ENCODE data around the gene S100P. TPM values are rescaled to one million over a fixed set of nuclear protein-coding genes. Genes with fewer than 3 reads are reported as not detected.

S100P gene
- total and polyA plus RNA-seq, 2 of the 4 experiments (the other 2 are of a cell fraction): not detected

GRCh38 chr4:6689506-6689960 is 4.1 kb upstream of the S100P start:
- peak overlapping the region; percentile 41 to 97; a peak in 3 of 4 replicates for H4K8ac ChIP-seq (ENCODE audit: low read depth in 2 of 2, low read length in 2 of 2)
- H3K9ac ChIP-seq (ENCODE audit: low read depth, low read length): peak overlapping the region; percentile 44; the same call in 1 of the 2 replicates
- H4K5ac ChIP-seq (ENCODE audit: low read depth, low read length): peak overlapping the region; percentile 95
- H3K36me3 ChIP-seq (ENCODE audit: control insufficient read depth, insufficient read depth, low read length): no peaks in the 10 kb centered on the region
- ChIA-PET CTCF (interaction anchor here (1.2 kb wide), 1 partner anchor 20 kb away, joined by 3 read pairs; the partner anchor contains the start of gene MRFAP1L1), POLR2A (ENCODE audit: unreplicated experiment) (no interaction called here)
- no peak overlapping the region for H3K4me2 ChIP-seq (ENCODE audit: low read depth, low read length)
- in situ Hi-C loops (cut with MboI; ENCODE audit: low sequenced_read_pairs): no loop called here
- no peaks in the 10 kb centered on the region for H4K20me1 ChIP-seq (ENCODE audit: insufficient read depth, low read length)
- H2AFZ ChIP-seq (replicated peaks; ENCODE audit: low read length, poor library complexity): peak overlapping the region; percentile 91
- TF ChIP-seq BHLHE40 (IDR thresholded peaks at IDR 0.05; ENCODE audit: low read depth, low read length) (no peak), MAZ (IDR thresholded peaks at IDR 0.05; ENCODE audit: borderline replicate concordance, low read depth, low read length) (no peak), CHD1 (IDR thresholded peaks at IDR 0.05; ENCODE audit: low read depth, low read length) (no peak), RFX5 (IDR thresholded peaks at IDR 0.05; ENCODE audit: low read depth, low read length) (no peak), CEBPB (IDR thresholded peaks at IDR 0.05; ENCODE audit: low read depth, low read length) (no peak), NFE2L2 (IDR thresholded peaks at IDR 0.05; ENCODE audit: low read depth, low read length) (no peak), MXI1 (IDR thresholded peaks at IDR 0.05; ENCODE audit: borderline replicate concordance, low read depth, low read length) (no peak), SMC3 (IDR thresholded peaks at IDR 0.05; ENCODE audit: low read depth, low read length) (no peak), MAFK (IDR thresholded peaks at IDR 0.05; ENCODE audit: low read depth, low read length) (no peak), USF2 (IDR thresholded peaks at IDR 0.05; ENCODE audit: low read depth, low read length) (no peak), RCOR1 (IDR thresholded peaks at IDR 0.05; ENCODE audit: insufficient replicate concordance, low read length) (no peak), FOS (IDR thresholded peaks at IDR 0.05; ENCODE audit: low read depth, low read length) (no peak), POLR2A (IDR thresholded peaks at IDR 0.05; ENCODE audit: low read depth, low read length) (no peak), ELK1 (IDR thresholded peaks at IDR 0.05; ENCODE audit: borderline replicate concordance, low read depth, low read length) (no peak), RAD21 (IDR thresholded peaks at IDR 0.05; ENCODE audit: low read length) (no peak)
- TF ChIP-seq, protein P1, sequence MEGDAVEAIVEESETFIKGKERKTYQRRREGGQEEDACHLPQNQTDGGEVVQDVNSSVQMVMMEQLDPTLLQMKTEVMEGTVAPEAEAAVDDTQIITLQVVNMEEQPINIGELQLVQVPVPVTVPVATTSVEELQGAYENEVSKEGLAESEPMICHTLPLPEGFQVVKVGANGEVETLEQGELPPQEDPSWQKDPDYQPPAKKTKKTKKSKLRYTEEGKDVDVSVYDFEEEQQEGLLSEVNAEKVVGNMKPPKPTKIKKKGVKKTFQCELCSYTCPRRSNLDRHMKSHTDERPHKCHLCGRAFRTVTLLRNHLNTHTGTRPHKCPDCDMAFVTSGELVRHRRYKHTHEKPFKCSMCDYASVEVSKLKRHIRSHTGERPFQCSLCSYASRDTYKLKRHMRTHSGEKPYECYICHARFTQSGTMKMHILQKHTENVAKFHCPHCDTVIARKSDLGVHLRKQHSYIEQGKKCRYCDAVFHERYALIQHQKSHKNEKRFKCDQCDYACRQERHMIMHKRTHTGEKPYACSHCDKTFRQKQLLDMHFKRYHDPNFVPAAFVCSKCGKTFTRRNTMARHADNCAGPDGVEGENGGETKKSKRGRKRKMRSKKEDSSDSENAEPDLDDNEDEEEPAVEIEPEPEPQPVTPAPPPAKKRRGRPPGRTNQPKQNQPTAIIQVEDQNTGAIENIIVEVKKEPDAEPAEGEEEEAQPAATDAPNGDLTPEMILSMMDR (conservative IDR thresholded peaks at IDR 0.05; ENCODE audit: low read depth, low read length): no peak
- H4K91ac ChIP-seq (ENCODE audit: insufficient read depth, low read depth, low read length): peak overlapping the region; percentile 89
- no peak for DNase-seq
- dilution Hi-C loops (cut with HindIII; ENCODE audit: low sequenced_read_pairs, unreplicated experiment): no loop called here
- H3K23ac ChIP-seq (ENCODE audit: low read depth, low read length): no peak overlapping the region
- 80% methylated on average over 1 of the region's 15 CpGs; no CpG with 5 or more reads in 1 of the 2 experiments for WGBS, 2 experiments (ENCODE audit: extremely low coverage in 2 of 2, insufficient read length in 1 of 2)
- peaks cover 23% of the 10 kb centered on the region for H3K4me1 ChIP-seq (ENCODE audit: control insufficient read depth, insufficient read depth, low read length)
- ATAC-seq (ENCODE audit: low read depth): no peak; the same call in 1 of the 2 replicates
- no peak overlapping the region for H3K4me3 ChIP-seq (ENCODE audit: insufficient read depth, low read depth, low read length)
- peak overlapping the region; percentile 86 for H3K4ac ChIP-seq (ENCODE audit: low read depth, low read length)
- H2AK5ac ChIP-seq (ENCODE audit: low read depth, low read length): peak overlapping the region; percentile 81
- H2BK120ac ChIP-seq (ENCODE audit: low read depth, low read length): peak overlapping the region; percentile 81
- H3K18ac ChIP-seq (ENCODE audit: low read depth, low read length): peak overlapping the region; percentile 78
- peak overlapping the region; percentile 80 for H2AK9ac ChIP-seq (replicated peaks; ENCODE audit: low read depth, low read length, poor library complexity)
- H3K9me1 ChIP-seq (ENCODE audit: insufficient read depth, low read length): peaks cover 16% of the 10 kb centered on the region; the same call in 1 of the 2 replicates
- peaks cover 0 to 10% of the 10 kb centered on the region in 2 experiments; a peak in 1 of 4 replicates for H3K79me1 ChIP-seq (ENCODE audit: low read depth in 1 of 2, low read length in 2 of 2)
- intact Hi-C loops (cut with micrococcal nuclease): no loop called here
- H3K14ac ChIP-seq (replicated peaks; ENCODE audit: low read depth, low read length): no peak overlapping the region
- peak overlapping the region; percentile 39; the same call in 2 of the 3 replicates for H2BK15ac ChIP-seq (ENCODE audit: low read depth, low read length)
- no peaks in the 10 kb centered on the region for H3K27me3 ChIP-seq (ENCODE audit: control insufficient read depth, insufficient read depth, low read length)
- H3K56ac ChIP-seq (ENCODE audit: extremely low read depth, insufficient read depth, low read length): no peak overlapping the region
- peak overlapping the region; percentile 63; the same call in 1 of the 2 replicates for H2BK20ac ChIP-seq (ENCODE audit: low read depth, low read length)
- no TSS peak for BruUV-seq (replicated peaks)
- H2BK5ac ChIP-seq (ENCODE audit: low read depth, low read length, poor library complexity, severe bottlenecking): peak overlapping the region; percentile 78
- peak overlapping the region; percentile 85 for H3K27ac ChIP-seq (ENCODE audit: insufficient read depth, low read length)
- no peaks in the 10 kb centered on the region for H3K9me3 ChIP-seq (ENCODE audit: control insufficient read depth, insufficient read depth, low read length)
